Hypothalamus (tissue), 51 donors: ENCODE data around the gene SLC12A8.

ENCODE experiments used
- DNase-seq, 51 donors: peaks; one replicate each; lab custom pipeline; 2025; lab: John Stamatoyannopoulos, UW

SLC12A8 gene

GRCh38 chr3:125220183-125220582 lies 7.6 kb upstream of the SLC12A8 start:
- no peak for DNase-seq

GRCh38 chr3:125219261-125219701 lies 6.7 kb upstream of the SLC12A8 start:
- DNase-seq = no peak

GRCh38 chr3:125214738-125215137 lies 2.2 kb upstream of the SLC12A8 start:
- DNase-seq = no peak

- DNase-seq = no peak
Measured at GRCh38 chr3:125213946-125214542, 1.5 kb upstream of the SLC12A8 start.

GRCh38 chr3:125213364-125213755 lies 812 bp upstream of the SLC12A8 start:
- no peak for DNase-seq

- no peak for DNase-seq
Measured at GRCh38 chr3:125212091-125212508, 448 bp downstream of the SLC12A8 start.

- no peak for DNase-seq
Measured at GRCh38 chr3:125211523-125212090, 941 bp downstream of the SLC12A8 start.

- DNase-seq = no peak
Measured at GRCh38 chr3:125207949-125208568, 4.5 kb downstream of the SLC12A8 start.

GRCh38 chr3:125207507-125207906 lies 5.0 kb downstream of the SLC12A8 start:
- DNase-seq = no peak

GRCh38 chr3:125206934-125207333 lies 5.6 kb downstream of the SLC12A8 start:
- DNase-seq = no peak

- DNase-seq = no peak
Measured at GRCh38 chr3:125203731-125204130, 8.8 kb downstream of the SLC12A8 start.

GRCh38 chr3:125202197-125202596 lies 10.4 kb downstream of the SLC12A8 start:
- DNase-seq = no peak

- no peak for DNase-seq
Measured at GRCh38 chr3:125200731-125201139, 11.8 kb downstream of the SLC12A8 start.

GRCh38 chr3:125194849-125195601 lies 17.5 kb downstream of the SLC12A8 start:
- no peak for DNase-seq

- DNase-seq = no peak
Measured at GRCh38 chr3:125194061-125194848, 18.3 kb downstream of the SLC12A8 start.

GRCh38 chr3:125192190-125193035 lies 20.1 kb downstream of the SLC12A8 start:
- DNase-seq = no peak

GRCh38 chr3:125191730-125192129 lies 20.8 kb downstream of the SLC12A8 start:
- no peak for DNase-seq

GRCh38 chr3:125191256-125191655 lies 21.3 kb downstream of the SLC12A8 start:
- no peak for DNase-seq

- no peak for DNase-seq
Measured at GRCh38 chr3:125190786-125191185, 21.8 kb downstream of the SLC12A8 start.
